SH-SY5Y (cell line): Measurements from ENCODE around the gene PYGB.

Source experiments
- GATA2 ChIP-seq: IDR thresholded peaks from 2 replicates; pipeline ENCODE4 v1.6.1; 2011; ENCODE audit warnings: mild to moderate bottlenecking, low read depth, low read length
- GATA3 ChIP-seq: IDR thresholded peaks from 2 replicates; pipeline ENCODE4 v1.6.1; 2011; ENCODE audit warnings: low read depth, mild to moderate bottlenecking, low read length, moderate library complexity

DNA sequence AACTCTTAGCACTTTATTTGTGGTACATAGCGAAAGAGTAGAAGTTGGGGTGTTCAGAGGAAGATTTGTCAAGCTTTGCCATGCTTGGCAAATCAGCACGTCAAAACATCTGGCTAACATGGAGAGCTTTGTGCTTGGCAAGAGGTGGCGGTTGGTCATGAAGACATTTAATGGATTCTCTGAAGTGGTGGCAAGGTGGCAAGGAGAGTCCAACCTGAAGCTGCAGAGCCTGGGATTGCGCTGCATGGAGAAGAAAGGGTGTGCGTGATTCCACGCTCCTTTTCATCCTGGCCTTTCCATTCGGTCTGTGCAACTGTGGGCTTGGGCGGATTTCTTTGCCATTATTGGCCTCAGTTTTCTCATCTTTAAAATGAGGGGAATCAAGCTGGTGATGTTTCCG lies 3.1 kb downstream of the PYGB start:
- TF ChIP-seq GATA2 = no peak
- TF ChIP-seq GATA3 = no peak
